Calu3 (cell line): ENCODE results near the gene TBRG4. TPM values are rescaled to one million over a fixed set of nuclear protein-coding genes. Genes with fewer than 3 reads are reported as not detected.

Experiments used
- BruUV-seq: library from RNA; stranded (reverse); fragments of 400-500 nt; replicated peaks from 2 replicates; lab custom pipeline; 2021; lab: Mats Ljungman, UMichigan
- CTCF ChIA-PET: fragments of 300-600 bp; sonication (Branson Sonifier 250); formaldehyde crosslinking; loops from one replicate; lab custom pipeline; 2022; ENCODE audit warnings: antibody characterized with exemption; lab: Charles Lee
- DNase-seq: peaks from one replicate; pipeline ENCODE4 v3.0.0; 2022
- H3K27ac Mint-ChIP-seq: one replicate; pipeline ENCODE4 v1.8.0; 2022; ENCODE audit warnings: mixed read lengths; ENCODE audit not compliant: unreplicated experiment
- H3K27me3 Mint-ChIP-seq: one replicate; pipeline ENCODE4 v1.8.0; 2022; ENCODE audit warnings: mixed read lengths; ENCODE audit not compliant: unreplicated experiment
- H3K36me3 Mint-ChIP-seq: one replicate; pipeline ENCODE4 v1.8.0; 2022; ENCODE audit warnings: mild to moderate bottlenecking, moderate library complexity, mixed read lengths; ENCODE audit not compliant: insufficient read depth, unreplicated experiment
- H3K4me1 Mint-ChIP-seq: one replicate; pipeline ENCODE4 v1.8.0; 2022; ENCODE audit warnings: mild to moderate bottlenecking, low read depth, mixed read lengths; ENCODE audit not compliant: unreplicated experiment
- H3K4me3 Mint-ChIP-seq: one replicate; pipeline ENCODE4 v1.8.0; 2022; ENCODE audit warnings: mild to moderate bottlenecking, low read depth, moderate library complexity, mixed read lengths; ENCODE audit not compliant: unreplicated experiment
- H3K9me3 Mint-ChIP-seq: one replicate; pipeline ENCODE4 v1.8.0; 2022; ENCODE audit warnings: low read depth, mixed read lengths; ENCODE audit not compliant: unreplicated experiment
- intact Hi-C: fragments of 100-400 bp; cut with micrococcal nuclease; formaldehyde crosslinking; loops from one replicate; pipeline ENCODE4 v1.10.0; 2022; ENCODE audit not compliant: unreplicated experiment
- total RNA-seq: library from RNA; stranded (reverse); gene quantifications from 2 replicates; pipeline ENCODE4 v1.2.3, GENCODE V29; 2022
- TF ChIP-seq, protein P1 (sequence below): fragments of 200-600 bp; IDR thresholded peaks from one replicate; pipeline ENCODE4 v1.8.0; 2022; ENCODE audit warnings: antibody characterized with exemption; ENCODE audit not compliant: unreplicated experiment

The TBRG4 gene
- total RNA-seq, 1 experiment from 2014 or later = 191 TPM

- H3K9me3 Mint-ChIP-seq = no peaks in the 10 kb centered on the region
- BruUV-seq = no TSS peak
- DNase-seq = no peak
- CTCF ChIA-PET = no interaction called here
- H3K4me3 Mint-ChIP-seq = no peak overlapping the region
- H3K36me3 Mint-ChIP-seq = peaks cover 50% of the 10 kb centered on the region
- no peaks in the 10 kb centered on the region for H3K4me1 Mint-ChIP-seq
- no peaks in the 10 kb centered on the region for H3K27me3 Mint-ChIP-seq
- peak overlapping the region; percentile 11 for H3K27ac Mint-ChIP-seq
- TF ChIP-seq, protein P1, sequence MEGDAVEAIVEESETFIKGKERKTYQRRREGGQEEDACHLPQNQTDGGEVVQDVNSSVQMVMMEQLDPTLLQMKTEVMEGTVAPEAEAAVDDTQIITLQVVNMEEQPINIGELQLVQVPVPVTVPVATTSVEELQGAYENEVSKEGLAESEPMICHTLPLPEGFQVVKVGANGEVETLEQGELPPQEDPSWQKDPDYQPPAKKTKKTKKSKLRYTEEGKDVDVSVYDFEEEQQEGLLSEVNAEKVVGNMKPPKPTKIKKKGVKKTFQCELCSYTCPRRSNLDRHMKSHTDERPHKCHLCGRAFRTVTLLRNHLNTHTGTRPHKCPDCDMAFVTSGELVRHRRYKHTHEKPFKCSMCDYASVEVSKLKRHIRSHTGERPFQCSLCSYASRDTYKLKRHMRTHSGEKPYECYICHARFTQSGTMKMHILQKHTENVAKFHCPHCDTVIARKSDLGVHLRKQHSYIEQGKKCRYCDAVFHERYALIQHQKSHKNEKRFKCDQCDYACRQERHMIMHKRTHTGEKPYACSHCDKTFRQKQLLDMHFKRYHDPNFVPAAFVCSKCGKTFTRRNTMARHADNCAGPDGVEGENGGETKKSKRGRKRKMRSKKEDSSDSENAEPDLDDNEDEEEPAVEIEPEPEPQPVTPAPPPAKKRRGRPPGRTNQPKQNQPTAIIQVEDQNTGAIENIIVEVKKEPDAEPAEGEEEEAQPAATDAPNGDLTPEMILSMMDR = no peak
- intact Hi-C loops = no loop called here
Measured at GRCh38 chr7:45099891-45100760, 11.4 kb downstream of the TBRG4 start.

GRCh38 chr7:45098983-45099839 lies 12.3 kb downstream of the TBRG4 start:
- intact Hi-C loops = no loop called here
- H3K4me3 Mint-ChIP-seq = no peak overlapping the region
- peaks cover 44% of the 10 kb centered on the region for H3K36me3 Mint-ChIP-seq
- H3K27ac Mint-ChIP-seq = no peak overlapping the region
- no peaks in the 10 kb centered on the region for H3K27me3 Mint-ChIP-seq
- no TSS peak for BruUV-seq
- H3K4me1 Mint-ChIP-seq = no peaks in the 10 kb centered on the region
- CTCF ChIA-PET = no interaction called here
- TF ChIP-seq, protein P1 = no peak
- DNase-seq = no peak
- H3K9me3 Mint-ChIP-seq = no peaks in the 10 kb centered on the region

DNA sequence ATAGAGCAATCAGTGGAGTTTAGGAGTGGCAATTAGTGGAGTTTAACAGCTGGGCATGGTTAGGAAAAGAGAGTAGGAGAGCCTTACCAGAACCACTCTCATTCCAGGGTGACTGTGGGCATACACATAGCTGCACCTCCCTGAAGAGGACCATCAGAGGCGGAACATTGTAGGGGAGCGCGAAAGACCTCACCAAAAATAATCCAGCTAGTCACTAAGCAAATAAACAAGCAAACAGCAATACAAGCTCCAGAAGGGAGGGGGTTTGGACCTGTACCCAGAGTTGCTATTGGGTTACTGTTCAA lies 18.6 kb downstream of the TBRG4 start:
- Mint-ChIP-seq H3K36me3 (peaks cover 11% of the 10 kb centered on the region), H3K27me3 (peaks cover 54% of the 10 kb centered on the region), H3K27ac (no peak overlapping the region), H3K9me3 (no peaks in the 10 kb centered on the region), H3K4me1 (peaks cover 9% of the 10 kb centered on the region), H3K4me3 (no peak overlapping the region)
- CTCF ChIA-PET = interaction anchor here (1.0 kb wide), 1 partner anchor 119 kb away, joined by 4 read pairs; no protein-coding TSS in a partner anchor
- no peak for DNase-seq
- TF ChIP-seq, protein P1 = no peak
- intact Hi-C loops = no loop called here
- BruUV-seq = no TSS peak

DNA sequence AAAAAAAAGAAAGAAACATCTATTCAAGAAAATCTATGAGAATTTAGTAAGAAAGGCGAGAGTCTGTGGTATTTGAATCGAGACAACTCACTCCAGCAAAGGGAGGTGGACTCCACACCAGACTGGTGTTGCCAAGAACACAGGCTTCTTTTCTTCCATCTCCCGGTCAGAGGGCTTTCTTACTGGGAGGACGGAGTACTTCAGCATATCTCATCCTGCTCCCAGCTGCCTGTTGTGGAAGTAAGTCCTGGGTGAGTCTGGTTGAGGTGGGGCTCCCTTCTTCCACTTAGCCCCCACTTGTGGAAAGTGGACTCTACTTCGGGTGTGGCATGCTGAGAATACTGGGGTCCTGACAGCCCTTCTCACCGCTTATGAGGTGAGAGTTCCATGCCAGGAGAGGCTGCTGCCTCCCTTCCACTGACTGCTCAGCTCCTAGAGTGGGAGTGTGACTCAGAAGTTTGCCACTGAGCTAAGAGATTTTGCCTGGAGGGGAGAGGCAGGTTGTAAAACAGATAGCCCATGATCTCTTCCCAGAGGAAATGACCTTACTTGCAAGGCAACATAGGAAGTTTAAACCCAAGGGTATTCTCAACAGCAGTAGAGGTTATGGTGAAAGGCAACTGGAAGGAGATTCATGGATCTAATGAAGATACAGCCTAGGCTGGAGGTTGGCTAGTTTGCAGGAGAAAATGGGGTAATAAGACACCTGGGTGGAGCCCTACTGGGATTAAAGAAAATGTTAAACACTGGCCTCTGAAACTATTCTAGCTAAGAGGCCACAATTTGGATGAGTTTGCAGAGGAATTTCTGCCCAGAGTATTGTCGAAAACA lies 19.2 kb downstream of the TBRG4 start:
- no peak for DNase-seq
- H3K4me3 Mint-ChIP-seq = no peak overlapping the region
- H3K4me1 Mint-ChIP-seq = peaks cover 9% of the 10 kb centered on the region
- peaks cover 11% of the 10 kb centered on the region for H3K36me3 Mint-ChIP-seq
- no peaks in the 10 kb centered on the region for H3K9me3 Mint-ChIP-seq
- no TSS peak for BruUV-seq
- no peak overlapping the region for H3K27ac Mint-ChIP-seq
- TF ChIP-seq, protein P1 = no peak
- CTCF ChIA-PET = interaction anchor here (0.6 to 1.0 kb wide), 3 partner anchors 10 to 119 kb away, joined by 3 to 4 read pairs (median 4); no protein-coding TSS in a partner anchor
- H3K27me3 Mint-ChIP-seq = peaks cover 60% of the 10 kb centered on the region
- intact Hi-C loops = no loop called here
